K562 (cell line): ENCODE results near the gene TRIM2. TPM values are rescaled to one million over a fixed set of nuclear protein-coding genes. Genes with fewer than 3 reads are reported as not detected.

Experiments
- ATAC-seq: fragments of 200-7000 bp; cut with Tn5 transposase; 3 replicates; pipeline ENCODE4 v1.9.1; 2020; ENCODE audit warnings: moderate library complexity
- BruUV-seq: library from RNA; stranded (reverse); fragments of 400-500 nt; replicated peaks from 2 replicates; lab custom pipeline; 2021; lab: Mats Ljungman, UMichigan
- CTCF ChIA-PET: fragments of 300-600 bp; formaldehyde crosslinking; extraction: SDS; loops from one replicate; lab custom pipeline; 2021; ENCODE audit warnings: low intra/inter-chr PET ratio; lab: Yijun Ruan, JAX
- POLR2A ChIA-PET: fragments of 300-600, 350-650 bp; sonication (Branson Sonifier 250); formaldehyde crosslinking; extraction: SDS; loops from one replicate; lab custom pipeline; 2021; ENCODE audit warnings: antibody characterized with exemption, inconsistent platforms; lab: Yijun Ruan, JAX
- DNase-seq, 4 experiments: peaks; one replicate each; pipeline versions ENCODE4 v3.0.0 to v3.0.0-alpha.2; 2011 to 2018; ENCODE audit warnings: low spot score in 3 of 4, mixed read lengths in 3 of 4; ENCODE audit errors: extremely low read depth in 1 of 4
- FAIRE-seq: peaks from 2 replicates; lab custom pipeline; 2011; peaks lifted over from hg19 to GRCh38; lab: Jason Lieb, UNC
- H2AFZ ChIP-seq: 2 replicates; pipeline ENCODE4 v1.6.0; 2011; ENCODE audit warnings: low read depth, low read length, control low read depth, inconsistent platforms
- H3K27ac ChIP-seq: fragments of 200-600 bp; 3 replicates; pipeline ENCODE4 v1.8.0; 2011; ENCODE audit warnings: low read depth, mild to moderate bottlenecking, control low read depth, inconsistent platforms, low read length, moderate library complexity, mixed read lengths; ENCODE audit errors: extremely low read depth
- H3K27me3 ChIP-seq, 2 experiments: fragments of 300-600 bp in 1 of 2; 2 replicates in 1 of 2; 3 replicates in 1 of 2; pipeline versions ENCODE4 v1.6.0 to v1.8.0; 2011; ENCODE audit warnings: inconsistent platforms in 2 of 2, low read length in 2 of 2, mild to moderate bottlenecking in 1 of 2, mixed read lengths in 1 of 2, moderate library complexity in 1 of 2; ENCODE audit not compliant: control insufficient read depth in 2 of 2, insufficient read depth in 2 of 2
- H3K36me3 ChIP-seq: fragments of 300-600 bp; 3 replicates; pipeline ENCODE4 v1.8.0; 2011; ENCODE audit warnings: mild to moderate bottlenecking, low read length, inconsistent platforms; ENCODE audit not compliant: control insufficient read depth, insufficient read depth
- H3K4me1 ChIP-seq, 2 experiments: fragments of 200-600 bp in 1 of 2; replicated peaks in 1 of 2; 2 replicates in 1 of 2; 3 replicates in 1 of 2; pipeline versions ENCODE4 v1.5.1 to v1.8.0; 2011; ENCODE audit warnings: inconsistent platforms in 2 of 2, low read length in 2 of 2, mild to moderate bottlenecking in 1 of 2, mixed read lengths in 1 of 2, moderate library complexity in 1 of 2; ENCODE audit not compliant: control insufficient read depth in 2 of 2, insufficient read depth in 2 of 2
- H3K4me2 ChIP-seq: 2 replicates; pipeline ENCODE4 v1.6.1; 2011; ENCODE audit warnings: low read length, control low read depth, inconsistent platforms, mixed read lengths; ENCODE audit not compliant: insufficient read depth
- H3K4me3 ChIP-seq: fragments of 200-600 bp; sonication (generic), shearing (Covaris generic); 2 replicates; pipeline ENCODE4 v1.5.1; 2016; ENCODE audit warnings: control low read depth, inconsistent platforms
- H3K79me2 ChIP-seq: fragments of 200-600 bp; 3 replicates; pipeline ENCODE4 v1.8.0; 2011; ENCODE audit warnings: low read length, inconsistent platforms; ENCODE audit not compliant: control insufficient read depth, insufficient read depth
- H3K9ac ChIP-seq, 2 experiments: 2 replicates each; pipeline versions ENCODE4 v1.6.0 to v1.6.1; 2011; ENCODE audit warnings: low read depth in 2 of 2, low read length in 2 of 2, control low read depth in 1 of 2, inconsistent platforms in 1 of 2, mild to moderate bottlenecking in 1 of 2, mixed read lengths in 1 of 2; ENCODE audit not compliant: insufficient read depth in 1 of 2
- H3K9me1 ChIP-seq: one replicate; pipeline ENCODE4 v1.6.0; 2011; ENCODE audit warnings: inconsistent platforms, mild to moderate bottlenecking, low read length, moderate library complexity; ENCODE audit not compliant: control insufficient read depth, insufficient read depth
- H3K9me3 ChIP-seq: replicated peaks from 2 replicates; pipeline ENCODE4 v1.5.1; 2011; ENCODE audit warnings: low read depth, low read length, inconsistent platforms; ENCODE audit not compliant: control insufficient read depth, insufficient read depth
- H4K20me1 ChIP-seq: replicated peaks from 2 replicates; pipeline ENCODE4 v1.6.1; 2011; ENCODE audit warnings: low read length, inconsistent platforms, mixed read lengths; ENCODE audit not compliant: control insufficient read depth, insufficient read depth
- ATF7 ChIP-seq: fragments of 450-650 bp; IDR thresholded peaks from 2 replicates; pipeline ENCODE4 v1.7.1; 2014; ENCODE audit warnings: mild to moderate bottlenecking, moderate library complexity
- CTCF ChIP-seq, 3 experiments: IDR thresholded peaks in 2 of 3; conservative IDR thresholded peaks in 1 of 3; 2 replicates each; pipeline ENCODE4 v1.5.1; 2011 to 2012; ENCODE audit warnings: low read length in 3 of 3, mild to moderate bottlenecking in 3 of 3, control low read depth in 2 of 3, improper control_type of control experiment in 1 of 3, inconsistent platforms in 1 of 3, low read depth in 1 of 3, mixed read lengths in 1 of 3, moderate library complexity in 1 of 3; ENCODE audit not compliant: insufficient read depth in 2 of 3
- FOXJ2 ChIP-seq: fragments of 200-800 bp; sonication (Bioruptor generic); IDR thresholded peaks from 2 replicates; pipeline ENCODE4 v1.6.1; 2016; ENCODE audit warnings: missing genetic modification characterization, missing compliant biosample characterization
- HIVEP1 ChIP-seq: fragments of 250-450 bp; sonication (Bioruptor Pico); IDR thresholded peaks from 2 replicates; pipeline ENCODE4 v1.4.0; 2020; ENCODE audit warnings: mild to moderate bottlenecking
- ILK ChIP-seq: fragments of 450-650 bp; IDR thresholded peaks from 2 replicates; pipeline ENCODE4 v1.6.1; 2016; ENCODE audit warnings: missing genetic modification characterization, low read depth, mild to moderate bottlenecking, missing compliant biosample characterization, moderate library complexity, borderline replicate concordance
- JUND ChIP-seq, 2 experiments: IDR thresholded peaks; 2 replicates in 1 of 2; 3 replicates in 1 of 2; pipeline ENCODE4 v1.6.1; 2011; ENCODE audit warnings: borderline replicate concordance in 2 of 2, low read depth in 2 of 2, low read length in 2 of 2, improper control_type of control experiment in 1 of 2, missing biosample characterization in 1 of 2, missing genetic modification characterization in 1 of 2, missing genetic modification reagents in 1 of 2
- KLF10 ChIP-seq: fragments of 250-450 bp; sonication (Bioruptor Pico); IDR thresholded peaks from 2 replicates; pipeline ENCODE4 v1.6.1; 2021; ENCODE audit warnings: matching md5 sums
- NKRF ChIP-seq: fragments of 450-650 bp; IDR thresholded peaks from 2 replicates; pipeline ENCODE4 v1.6.1; 2016; ENCODE audit warnings: borderline replicate concordance
- PKNOX1 ChIP-seq: fragments of 450-650 bp; IDR thresholded peaks from 2 replicates; pipeline ENCODE4 v1.6.1; 2016
- ZNF398 ChIP-seq: fragments of 250-450 bp; sonication (Bioruptor Pico); IDR thresholded peaks from 2 replicates; pipeline ENCODE4 v1.8.0; 2021; ENCODE audit warnings: moderate library complexity, mild to moderate bottlenecking, inconsistent platforms
- ZNF696 ChIP-seq: fragments of 250-450 bp; sonication (Bioruptor Pico); conservative IDR thresholded peaks from 2 replicates; pipeline ENCODE4 v1.4.0; 2020; ENCODE audit warnings: mild to moderate bottlenecking, moderate library complexity
- WGBS: fragments of 100-300 bp; shearing (Covaris generic); methylation state at CpG from one replicate; pipeline ENCODE4 v1.1.6; 2016; ENCODE audit warnings: low coverage, mixed read lengths; ENCODE audit not compliant: insufficient coverage; ENCODE audit errors: missing lambda C conversion rate; 5-methylcytosine and 5-hydroxymethylcytosine counted together
- in situ Hi-C: fragments of 300-500 bp; cut with MboI; formaldehyde crosslinking; loops from 4 replicates; pipeline ENCODE4 v1.15.0; 2018; ENCODE audit warnings: inconsistent platforms, mixed read lengths
- intact Hi-C: fragments of 100-400 bp; cut with micrococcal nuclease; formaldehyde crosslinking; loops from 2 replicates; pipeline ENCODE4 v1.14.2; 2022
- polyA plus RNA-seq, 8 experiments: library from polyadenylated mRNA; depleted of rRNA in 4 of 8; stranded (reverse) in 5 of 8; unstranded in 3 of 8; fragments of >200 nt; fragmentation: Nextera tagmentation in 2 of 8; fragmentation: Illumina TruSeq in 1 of 8; extraction: Ambion mirVana in 2 of 8; extraction: Trizol in 1 of 8; gene quantifications; 2 replicates each; pipeline versions ENCODE4 v1.2.1 to v1.2.3, GENCODE V29; 2011 to 2014; ENCODE audit warnings: inconsistent platforms in 1 of 8, missing spikeins in 1 of 8
- total RNA-seq, 7 experiments: library from RNA; depleted of rRNA in 6 of 7; stranded (reverse); fragments of >200 nt in 6 of 7; fragmentation: Illumina TruSeq in 2 of 7; extraction: Trizol in 2 of 7; gene quantifications; 2 replicates each; pipeline versions ENCODE4 v1.2.1 to v1.2.3, GENCODE V29; 2011 to 2021; ENCODE audit warnings: low replicate concordance in 1 of 7

The TRIM2 gene
- total and polyA plus RNA-seq, 9 of the 15 experiments (the other 6 are each of a cell fraction or from before 2014, with no cell fraction given): 0.01 to 0.41 (median 0.13) TPM; not detected in 1

GRCh38 chr4:153155686-153156085 lies 48.6 kb upstream of the TRIM2 start (continued):
- TF ChIP-seq NKRF (no peak), ILK (tag) (no peak), HIVEP1 (no peak), FOXJ2 (tag) (no peak), ZNF398 (CRISPR knock-in tag) (no peak), ZNF696 (CRISPR knock-in tag) (no peak)

- no TSS peak for BruUV-seq
- no peaks in the 10 kb centered on the region for H3K36me3 ChIP-seq
- peaks cover 11 to 12% of the 10 kb centered on the region in 2 experiments for H3K4me1 ChIP-seq
- in situ Hi-C loops: loop anchor here (10.0 kb wide), 1 partner anchor 419 kb away; no protein-coding TSS in a partner anchor
- H3K4me2 ChIP-seq: no peak overlapping the region
- peaks cover 2% of the 10 kb centered on the region; the same call in 1 of the 2 replicates for H4K20me1 ChIP-seq
- no peak overlapping the region for H3K9ac ChIP-seq
- FAIRE-seq: no peak
- no peak overlapping the region for H3K4me3 ChIP-seq
- CTCF ChIA-PET: interaction anchor here (0.5 to 0.7 kb wide), 2 partner anchors 377 to 485 kb away, joined by 3 read pairs; partner anchors contain the start of gene TIGD4
- peak; percentile 35 to 57 (median 50) for DNase-seq
- POLR2A ChIA-PET: interaction anchor here (0.6 to 1.1 kb wide), 2 partner anchors 442 to 485 kb away, joined by 3 to 4 read pairs; no protein-coding TSS in a partner anchor
- H3K27me3 ChIP-seq: peaks cover 25 to 41% of the 10 kb centered on the region in 2 experiments; a peak in 4 of 5 replicates
- H2AFZ ChIP-seq: no peak overlapping the region
- intact Hi-C loops: no loop called here
- H3K9me3 ChIP-seq: no peaks in the 10 kb centered on the region
- no peak overlapping the region for H3K27ac ChIP-seq
- peak; percentile 91 for ATAC-seq
- H3K9me1 ChIP-seq: no peaks in the 10 kb centered on the region
- no peaks in the 10 kb centered on the region for H3K79me2 ChIP-seq
- 1% methylated on average over 4 of the region's 4 CpGs for WGBS
- TF ChIP-seq PKNOX1 (peak; percentile 68), CTCF (IDR thresholded peaks at IDR 0.05 in 2 of 3, conservative IDR thresholded peaks at IDR 0.05 in 1 of 3; ENCODE audit: insufficient read depth in 2 of 3, low read depth in 1 of 3, low read length in 3 of 3) (peak; percentile 66 to 84 (median 73)), ATF7 (0 out of 2 replicates have a peak, but pooled peaks have one; percentile 19), KLF10 (CRISPR knock-in tag) (no peak), JUND (IDR thresholded peaks at IDR 0.05; ENCODE audit: borderline replicate concordance, low read depth, low read length) (peak; percentile 38; the same call in 1 of the 2 replicates), JUND (tag; IDR thresholded peaks at IDR 0.05; ENCODE audit: borderline replicate concordance, low read depth, low read length) (no peak)
These were observed 48.0 kb upstream of the TRIM2 start for GRCh38 chr4:153156263-153156662.
